GM12891 (cell line): Measurements from ENCODE around the gene NCAPD2.

Experiments used
- DNase-seq: peaks from one replicate; pipeline ENCODE4 v3.0.0; 2011; ENCODE audit warnings: low spot score; ENCODE audit not compliant: insufficient read length
- FAIRE-seq: peaks from 2 replicates; lab custom pipeline; 2011; peaks lifted over from hg19 to GRCh38; lab: Jason Lieb, UNC
- PAX5 ChIP-seq: IDR thresholded peaks from 2 replicates; pipeline ENCODE4 v1.6.1; 2011; ENCODE audit warnings: low read length, moderate library complexity, mild to moderate bottlenecking; ENCODE audit not compliant: insufficient read depth, severe bottlenecking
- POLR2A ChIP-seq: IDR thresholded peaks from 2 replicates; pipeline ENCODE4 v1.6.1; 2011; ENCODE audit warnings: low read depth, low read length, control low read depth
- POLR2AphosphoS5 ChIP-seq: IDR thresholded peaks from 2 replicates; pipeline ENCODE4 v1.6.1; 2011; ENCODE audit warnings: low read depth, low read length, control low read depth
- POU2F2 ChIP-seq: IDR thresholded peaks from 2 replicates; pipeline ENCODE4 v1.6.1; 2011; ENCODE audit warnings: low read depth, mild to moderate bottlenecking, control low read depth, low read length, moderate library complexity
- SPI1 ChIP-seq: IDR thresholded peaks from 2 replicates; pipeline ENCODE4 v1.6.1; 2011; ENCODE audit warnings: low read depth, low read length, control low read depth
- TAF1 ChIP-seq: IDR thresholded peaks from 2 replicates; pipeline ENCODE4 v1.6.1; 2011; ENCODE audit warnings: low read depth, low read length, control low read depth

NCAPD2 gene

GRCh38 chr12:6569312-6569711 lies 75.4 kb downstream of the NCAPD2 start:
- no peak for DNase-seq
- TF ChIP-seq TAF1 (no peak), POLR2A (no peak)

GRCh38 chr12:6569786-6570185 lies 75.9 kb downstream of the NCAPD2 start:
- FAIRE-seq = no peak
- DNase-seq = no peak
- no peak for TF ChIP-seq SPI1
- no peak for TF ChIP-seq POU2F2
- TF ChIP-seq PAX5 = no peak
- TF ChIP-seq TAF1 = no peak
- TF ChIP-seq POLR2AphosphoS5 = no peak
- TF ChIP-seq POLR2A = 0 out of 2 replicates have a peak, but pooled peaks have one; percentile 7

More at GRCh38 chr12:6569312-6569711, 75.4 kb downstream of the NCAPD2 start:
- no peak for FAIRE-seq

GRCh38 chr12:6570264-6570887 lies 76.5 kb downstream of the NCAPD2 start:
- no peak for TF ChIP-seq TAF1
- TF ChIP-seq POU2F2 = no peak
- TF ChIP-seq PAX5 = no peak
- TF ChIP-seq SPI1 = no peak
- no peak for TF ChIP-seq POLR2AphosphoS5
- no peak for TF ChIP-seq POLR2A
- FAIRE-seq = no peak
- no peak for DNase-seq

GRCh38 chr12:6573001-6573400 lies 79.1 kb downstream of the NCAPD2 start:
- no peak for FAIRE-seq
- no peak for DNase-seq
- TF ChIP-seq TAF1 (no peak), POLR2A (no peak), POLR2AphosphoS5 (no peak), SPI1 (no peak), PAX5 (no peak), POU2F2 (no peak)

GRCh38 chr12:6574576-6575295 lies 80.8 kb downstream of the NCAPD2 start:
- FAIRE-seq (no peak), DNase-seq (no peak)
- TF ChIP-seq PAX5 (no peak), TAF1 (no peak), POU2F2 (no peak), POLR2A (no peak), POLR2AphosphoS5 (no peak), SPI1 (no peak)

GRCh38 chr12:6575648-6576047 lies 81.7 kb downstream of the NCAPD2 start:
- TF ChIP-seq POLR2AphosphoS5 (no peak), POU2F2 (no peak), TAF1 (no peak), PAX5 (no peak), POLR2A (no peak; the same call in 1 of the 2 replicates), SPI1 (no peak)
- DNase-seq = no peak
- no peak for FAIRE-seq
